Fibroblast of mammary gland (primary cell): ENCODE results near the gene PRIM2.
"Not testable (repeated sequence)": the region's sequence is repeated elsewhere in the genome, so short reads cannot be mapped to it uniquely, and the experiment has no call there.

ENCODE experiments used
- DNase-seq: peaks from one replicate; pipeline ENCODE4 v3.0.0-alpha.2; 2010; ENCODE audit warnings: low read depth
- H3K4me3 ChIP-seq: 2 replicates; pipeline ENCODE4 v1.5.1; 2011; ENCODE audit warnings: low read depth, mild to moderate bottlenecking, low read length, moderate library complexity; ENCODE audit not compliant: control insufficient read depth
- TF ChIP-seq, protein P1 (sequence below): conservative IDR thresholded peaks from 2 replicates; pipeline ENCODE4 v1.5.1; 2011; ENCODE audit warnings: low read depth, low read length, inconsistent platforms; ENCODE audit not compliant: control insufficient read depth, insufficient read depth

PRIM2 gene

DNA sequence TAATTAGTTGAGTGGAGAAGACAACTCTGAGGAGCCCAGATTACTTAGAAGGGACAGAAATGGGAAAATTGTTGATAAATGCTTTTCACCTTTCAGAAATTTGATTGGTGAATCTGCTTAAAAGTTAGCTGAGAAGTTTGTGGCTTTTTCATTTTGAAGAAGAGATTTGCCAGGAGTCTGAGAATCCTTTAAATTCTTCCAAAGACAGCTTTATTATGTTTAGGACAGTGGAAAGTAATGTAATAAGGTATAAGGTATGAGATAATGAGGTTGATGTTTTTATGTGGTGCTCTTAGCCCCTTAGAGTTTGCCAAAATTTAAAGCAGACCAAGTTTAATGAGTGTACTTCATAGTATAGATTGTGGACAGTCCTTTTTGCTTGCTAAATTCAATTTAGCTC lies 42.3 kb downstream of the PRIM2 start:
- DNase-seq, H3K4me3 ChIP-seq: not testable (repeated sequence)

DNA sequence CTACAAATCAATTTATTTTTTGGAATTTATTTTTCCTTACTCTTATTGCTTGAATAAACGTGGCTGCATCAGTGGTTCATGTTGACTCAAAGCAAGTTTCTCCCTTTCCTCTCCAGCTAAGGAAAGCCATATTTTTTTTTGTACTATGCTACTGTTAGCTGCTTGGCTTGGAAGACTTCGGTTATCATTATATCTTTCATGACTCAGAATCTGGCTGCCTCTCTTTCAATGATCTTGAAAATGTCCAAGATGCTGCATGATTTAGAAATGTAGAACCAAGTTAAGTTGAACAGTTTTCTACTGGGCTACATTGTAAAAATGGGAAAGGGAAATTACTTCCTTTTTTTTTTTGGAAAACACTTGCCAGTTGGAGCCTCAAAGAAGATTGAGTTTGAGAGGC lies 44.9 kb downstream of the PRIM2 start:
- peak; percentile 19 for DNase-seq
- H3K4me3 ChIP-seq, result not testable (repeated sequence)

DNA sequence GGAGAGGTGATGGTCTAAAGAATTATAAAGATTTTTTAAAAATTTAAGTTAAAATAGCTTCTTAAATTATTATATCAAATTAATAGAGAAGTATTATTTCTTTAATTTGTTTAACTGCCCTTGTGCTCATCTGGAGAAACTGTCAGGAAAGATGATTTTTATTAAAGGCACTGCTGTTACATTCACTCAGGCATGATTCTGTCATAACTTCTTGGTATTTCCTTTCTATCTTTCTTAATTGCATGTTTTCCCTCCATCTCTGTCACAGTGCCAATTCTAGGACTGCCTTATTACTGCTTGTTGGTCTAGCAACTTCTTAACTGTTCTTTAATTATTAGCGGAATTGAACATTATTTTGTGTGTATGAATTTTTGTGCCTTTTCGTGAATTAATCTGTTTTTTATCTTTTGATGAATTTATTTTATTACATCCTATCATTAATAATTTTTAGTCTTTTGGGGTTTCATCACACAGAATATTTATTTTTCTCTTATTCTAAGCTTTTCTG lies 47.7 kb downstream of the PRIM2 start:
- peak; percentile 30 for DNase-seq
- H3K4me3 ChIP-seq, result not testable (repeated sequence)

GRCh38 chr6:57368965-57369731 lies 51.7 kb downstream of the PRIM2 start:
- peak; percentile 1 for DNase-seq
- H3K4me3 ChIP-seq, result not testable (repeated sequence)

- DNase-seq, H3K4me3 ChIP-seq: not testable (repeated sequence)
These were observed 54.3 kb downstream of the PRIM2 start for GRCh38 chr6:57371779-57372178.

DNA sequence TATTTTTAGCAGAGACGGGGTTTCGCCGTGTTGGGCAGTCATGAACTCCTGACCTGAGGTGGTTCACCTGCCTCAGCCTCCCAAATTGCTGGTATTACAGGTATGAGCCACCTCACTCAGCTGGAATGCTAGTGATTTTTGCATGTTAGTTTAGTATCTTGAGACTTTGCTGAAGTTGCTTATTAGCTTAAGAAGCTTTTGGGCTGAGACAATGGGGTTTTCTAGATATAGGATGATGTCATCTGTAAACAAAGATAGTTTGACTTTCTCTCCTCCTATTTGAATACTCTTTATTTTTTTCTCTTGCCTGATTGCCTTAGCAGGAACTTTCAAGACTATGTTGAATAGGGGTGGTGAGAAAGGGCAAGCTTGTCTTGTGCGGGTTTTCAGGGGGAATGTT lies 57.3 kb downstream of the PRIM2 start:
- not testable (repeated sequence) for DNase-seq

GRCh38 chr6:57376083-57376482 lies 58.7 kb downstream of the PRIM2 start:
- H3K4me3 ChIP-seq, DNase-seq: not testable (repeated sequence)

More for the DNA sequence above, 57.3 kb downstream of the PRIM2 start:
- not testable (repeated sequence) for H3K4me3 ChIP-seq

- DNase-seq, H3K4me3 ChIP-seq: not testable (repeated sequence)
These were observed 71.7 kb downstream of the PRIM2 start for GRCh38 chr6:57389038-57389592.

- DNase-seq, H3K4me3 ChIP-seq: not testable (repeated sequence)
These were observed 73.4 kb downstream of the PRIM2 start for GRCh38 chr6:57390818-57391217.

- H3K4me3 ChIP-seq, DNase-seq: not testable (repeated sequence)
These were observed 74.6 kb downstream of the PRIM2 start for GRCh38 chr6:57392047-57392446.

DNA sequence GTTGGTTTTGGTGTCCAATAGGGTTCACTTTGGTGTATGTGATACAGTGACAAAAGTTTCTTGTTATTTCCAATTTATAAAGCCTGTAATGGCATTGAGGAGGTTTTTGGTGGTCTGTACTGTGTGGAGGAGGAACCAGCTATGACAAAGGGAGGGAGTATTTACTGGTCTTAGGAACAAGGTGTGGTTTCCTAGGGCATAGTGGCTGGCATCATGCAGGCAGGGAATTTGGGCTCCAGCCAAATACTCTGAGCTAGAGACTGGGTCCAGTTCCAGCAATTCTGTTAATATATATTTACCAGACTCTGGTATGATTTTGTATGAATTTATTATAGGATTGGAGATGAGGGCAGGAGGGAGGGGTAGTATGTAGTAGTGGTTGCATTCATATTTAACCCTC lies 101.9 kb downstream of the PRIM2 start:
- H3K4me3 ChIP-seq, DNase-seq: not testable (repeated sequence)

- DNase-seq, result no peak
- H3K4me3 ChIP-seq, result no peak overlapping the region
- TF ChIP-seq, protein P1, sequence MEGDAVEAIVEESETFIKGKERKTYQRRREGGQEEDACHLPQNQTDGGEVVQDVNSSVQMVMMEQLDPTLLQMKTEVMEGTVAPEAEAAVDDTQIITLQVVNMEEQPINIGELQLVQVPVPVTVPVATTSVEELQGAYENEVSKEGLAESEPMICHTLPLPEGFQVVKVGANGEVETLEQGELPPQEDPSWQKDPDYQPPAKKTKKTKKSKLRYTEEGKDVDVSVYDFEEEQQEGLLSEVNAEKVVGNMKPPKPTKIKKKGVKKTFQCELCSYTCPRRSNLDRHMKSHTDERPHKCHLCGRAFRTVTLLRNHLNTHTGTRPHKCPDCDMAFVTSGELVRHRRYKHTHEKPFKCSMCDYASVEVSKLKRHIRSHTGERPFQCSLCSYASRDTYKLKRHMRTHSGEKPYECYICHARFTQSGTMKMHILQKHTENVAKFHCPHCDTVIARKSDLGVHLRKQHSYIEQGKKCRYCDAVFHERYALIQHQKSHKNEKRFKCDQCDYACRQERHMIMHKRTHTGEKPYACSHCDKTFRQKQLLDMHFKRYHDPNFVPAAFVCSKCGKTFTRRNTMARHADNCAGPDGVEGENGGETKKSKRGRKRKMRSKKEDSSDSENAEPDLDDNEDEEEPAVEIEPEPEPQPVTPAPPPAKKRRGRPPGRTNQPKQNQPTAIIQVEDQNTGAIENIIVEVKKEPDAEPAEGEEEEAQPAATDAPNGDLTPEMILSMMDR, result no peak
These were observed 104.1 kb downstream of the PRIM2 start for GRCh38 chr6:57421503-57421902.

DNA sequence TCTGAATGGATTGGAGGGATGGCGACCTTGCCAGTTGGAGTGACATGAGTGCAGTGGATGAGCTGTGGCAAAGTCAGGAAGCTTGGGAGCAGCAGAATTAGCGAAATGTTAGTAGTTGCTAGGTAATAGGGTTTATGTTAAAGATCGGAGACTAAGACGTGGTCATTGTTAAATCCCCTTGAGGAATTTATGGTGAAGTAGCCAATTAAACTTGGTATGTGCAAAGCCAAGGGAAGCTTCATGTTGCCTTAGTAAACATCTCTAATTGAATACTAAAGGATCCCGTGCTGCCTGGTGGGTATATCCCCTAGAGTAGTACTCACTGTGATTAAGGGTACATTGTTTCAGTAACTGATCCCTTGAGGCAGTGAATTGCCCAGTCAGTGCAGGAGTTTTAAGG lies 106.0 kb downstream of the PRIM2 start:
- no peak for DNase-seq

GRCh38 chr6:57431742-57432141 lies 114.3 kb downstream of the PRIM2 start:
- H3K4me3 ChIP-seq, DNase-seq: not testable (repeated sequence)

More for the DNA sequence above, 106.0 kb downstream of the PRIM2 start:
- no peak overlapping the region for H3K4me3 ChIP-seq
- TF ChIP-seq, protein P1, result no peak
